Trophoblast cell (in vitro differentiated cells and primary cell): ENCODE results near the gene NFAM1.

Experiments
- DNase-seq, 2 donors: peaks; one replicate each; pipeline ENCODE4 v3.0.0-alpha.2; 2016
- H2AFZ ChIP-seq: 2 replicates; pipeline ENCODE4 v1.6.1; 2013; ENCODE audit warnings: low read length, moderate library complexity, mild to moderate bottlenecking; ENCODE audit not compliant: insufficient read depth, poor library complexity
- H2AK5ac ChIP-seq: 2 replicates; pipeline ENCODE4 v1.6.1; 2013; ENCODE audit warnings: mild to moderate bottlenecking, low read length
- H2BK120ac ChIP-seq: 2 replicates; pipeline ENCODE4 v1.6.1; 2013; ENCODE audit warnings: low read length, mild to moderate bottlenecking, moderate library complexity; ENCODE audit not compliant: insufficient read depth, poor library complexity
- H2BK12ac ChIP-seq: 2 replicates; pipeline ENCODE4 v1.6.1; 2013; ENCODE audit warnings: mild to moderate bottlenecking, low read length, moderate library complexity
- H2BK5ac ChIP-seq: 2 replicates; pipeline ENCODE4 v1.6.1; 2013; ENCODE audit warnings: low read length, low read depth, moderate library complexity, mild to moderate bottlenecking; ENCODE audit not compliant: poor library complexity
- H3K14ac ChIP-seq: 2 replicates; pipeline ENCODE4 v1.6.1; 2013; ENCODE audit warnings: mild to moderate bottlenecking, low read length
- H3K18ac ChIP-seq: 2 replicates; pipeline ENCODE4 v1.6.1; 2013; ENCODE audit warnings: mild to moderate bottlenecking, low read length
- H3K23ac ChIP-seq: 2 replicates; pipeline ENCODE4 v1.6.1; 2013; ENCODE audit warnings: low read length
- H3K27ac ChIP-seq: 2 replicates; pipeline ENCODE4 v1.5.1; 2013; ENCODE audit warnings: low read depth, mild to moderate bottlenecking, inconsistent platforms, low read length, moderate library complexity
- H3K27me3 ChIP-seq: 2 replicates; pipeline ENCODE4 v1.6.1; 2013; ENCODE audit warnings: inconsistent platforms, mild to moderate bottlenecking, low read length, moderate library complexity; ENCODE audit not compliant: insufficient read depth
- H3K36me3 ChIP-seq, 2 experiments: 1 replicate in 1 of 2; 2 replicates in 1 of 2; pipeline ENCODE4 v1.6.1; 2013; ENCODE audit warnings: low read length in 2 of 2, mild to moderate bottlenecking in 2 of 2, moderate library complexity in 1 of 2; ENCODE audit not compliant: insufficient read depth in 2 of 2, control insufficient read depth in 1 of 2
- H3K4ac ChIP-seq: 2 replicates; pipeline ENCODE4 v1.6.1; 2013; ENCODE audit warnings: low read depth, mild to moderate bottlenecking, low read length, moderate library complexity
- H3K4me1 ChIP-seq, 2 experiments: 1 replicate in 1 of 2; 2 replicates in 1 of 2; pipeline ENCODE4 v1.6.1; 2013; ENCODE audit warnings: low read length in 2 of 2, mild to moderate bottlenecking in 2 of 2, moderate library complexity in 1 of 2; ENCODE audit not compliant: insufficient read depth in 2 of 2, control insufficient read depth in 1 of 2
- H3K4me2 ChIP-seq: 2 replicates; pipeline ENCODE4 v1.6.1; 2013; ENCODE audit warnings: inconsistent platforms, mild to moderate bottlenecking, low read length, moderate library complexity
- H3K4me3 ChIP-seq: 2 replicates; pipeline ENCODE4 v1.5.1; 2013; ENCODE audit warnings: mild to moderate bottlenecking, low read depth, low read length, inconsistent platforms
- H3K79me1 ChIP-seq: one replicate; pipeline ENCODE4 v1.6.1; 2013; ENCODE audit warnings: low read length
- H3K79me2 ChIP-seq: 2 replicates; pipeline ENCODE4 v1.6.1; 2013; ENCODE audit warnings: low read length, mild to moderate bottlenecking; ENCODE audit not compliant: control insufficient read depth, insufficient read depth, poor library complexity
- H3K9ac ChIP-seq: 2 replicates; pipeline ENCODE4 v1.6.1; 2013; ENCODE audit warnings: mild to moderate bottlenecking, low read length
- H3K9me3 ChIP-seq: 2 replicates; pipeline ENCODE4 v1.6.1; 2013; ENCODE audit warnings: low read depth, mild to moderate bottlenecking, control low read depth, inconsistent platforms, low read length; ENCODE audit not compliant: insufficient read depth
- H4K12ac ChIP-seq: 2 replicates; pipeline ENCODE4 v1.6.1; 2013; ENCODE audit warnings: low read depth, mild to moderate bottlenecking, low read length, moderate library complexity
- H4K8ac ChIP-seq: 2 replicates; pipeline ENCODE4 v1.6.1; 2013; ENCODE audit warnings: low read depth, mild to moderate bottlenecking, low read length, moderate library complexity
- H4K91ac ChIP-seq: one replicate; pipeline ENCODE4 v1.6.1; 2013; ENCODE audit warnings: low read depth, mild to moderate bottlenecking, low read length, moderate library complexity
- WGBS: extraction: QIAGEN DNeasy Blood & Tissue Kit; methylation state at CpG from one replicate; pipeline ENCODE4 v1.1.7; 2013; ENCODE audit warnings: missing lambda C conversion rate; ENCODE audit not compliant: insufficient read length, insufficient coverage; ENCODE audit errors: extremely low coverage; 5-methylcytosine and 5-hydroxymethylcytosine counted together

NFAM1 gene

GRCh38 chr22:42412744-42413333, 19.4 kb downstream of the NFAM1 start:
- Histone ChIP-seq H3K9ac (no peak overlapping the region), H2AK5ac (no peak overlapping the region), H3K4me2 (no peak overlapping the region), H3K27me3 (no peaks in the 10 kb centered on the region), H3K27ac (no peak overlapping the region), H2BK12ac (no peak overlapping the region), H2AFZ (no peak overlapping the region), H2BK120ac (no peak overlapping the region), H3K23ac (no peak overlapping the region), H3K18ac (no peak overlapping the region), H3K36me3 (no peaks in the 10 kb centered on the region), H3K4me1 (peaks cover 0 to 2% of the 10 kb centered on the region in 2 experiments), H2BK5ac (no peak overlapping the region), H3K79me1 (no peaks in the 10 kb centered on the region), H4K91ac (no peak overlapping the region), H3K4ac (no peak overlapping the region), H4K8ac (no peak overlapping the region), H3K4me3 (no peak overlapping the region), H4K12ac (no peak overlapping the region), H3K9me3 (no peaks in the 10 kb centered on the region), H3K79me2 (no peaks in the 10 kb centered on the region), H3K14ac (no peak overlapping the region)
- WGBS, result no CpG with 5 or more reads among the region's 13 CpGs
- no peak for DNase-seq

GRCh38 chr22:42410708-42411107, 21.5 kb downstream of the NFAM1 start:
- no CpG with 5 or more reads among the region's 7 CpGs for WGBS
- H4K91ac ChIP-seq, result no peak overlapping the region
- no peak overlapping the region for H2BK12ac ChIP-seq
- no peak overlapping the region for H2BK120ac ChIP-seq
- H2BK5ac ChIP-seq, result no peak overlapping the region
- H3K36me3 ChIP-seq, result no peaks in the 10 kb centered on the region
- no peak overlapping the region for H3K4me2 ChIP-seq
- no peak overlapping the region for H3K23ac ChIP-seq
- no peak overlapping the region for H2AFZ ChIP-seq
- no peak overlapping the region for H3K18ac ChIP-seq
- H3K9me3 ChIP-seq, result no peaks in the 10 kb centered on the region
- no peak overlapping the region for H2AK5ac ChIP-seq
- no peak overlapping the region for H3K4ac ChIP-seq
- H3K27ac ChIP-seq, result no peak overlapping the region
- H3K14ac ChIP-seq, result no peak overlapping the region
- H3K4me1 ChIP-seq, result peaks cover 0 to 2% of the 10 kb centered on the region in 2 experiments
- H4K12ac ChIP-seq, result no peak overlapping the region
- no peak overlapping the region for H3K4me3 ChIP-seq
- no peak for DNase-seq
- no peaks in the 10 kb centered on the region for H3K79me1 ChIP-seq
- no peaks in the 10 kb centered on the region for H3K79me2 ChIP-seq
- no peak overlapping the region for H3K9ac ChIP-seq
- no peak overlapping the region for H4K8ac ChIP-seq
- H3K27me3 ChIP-seq, result no peaks in the 10 kb centered on the region

GRCh38 chr22:42408810-42409529, 23.2 kb downstream of the NFAM1 start:
- H2AFZ ChIP-seq, result no peak overlapping the region
- H3K27me3 ChIP-seq, result no peaks in the 10 kb centered on the region
- H3K18ac ChIP-seq, result no peak overlapping the region
- WGBS, result 100% methylated on average over 3 of the region's 16 CpGs
- H2BK12ac ChIP-seq, result no peak overlapping the region
- H3K14ac ChIP-seq, result no peak overlapping the region
- H3K23ac ChIP-seq, result no peak overlapping the region
- no peak overlapping the region for H2AK5ac ChIP-seq
- H2BK120ac ChIP-seq, result no peak overlapping the region
- H4K8ac ChIP-seq, result no peak overlapping the region
- no peaks in the 10 kb centered on the region for H3K9me3 ChIP-seq
- no peaks in the 10 kb centered on the region for H3K36me3 ChIP-seq
- no peak overlapping the region for H4K91ac ChIP-seq
- H3K79me1 ChIP-seq, result no peaks in the 10 kb centered on the region
- H3K4me3 ChIP-seq, result no peak overlapping the region
- H3K4ac ChIP-seq, result no peak overlapping the region
- no peak overlapping the region for H3K9ac ChIP-seq
- H3K27ac ChIP-seq, result no peak overlapping the region
- no peak overlapping the region for H3K4me2 ChIP-seq
- no peaks in the 10 kb centered on the region for H3K4me1 ChIP-seq
- no peak for DNase-seq
- H2BK5ac ChIP-seq, result no peak overlapping the region
- H4K12ac ChIP-seq, result no peak overlapping the region
- no peaks in the 10 kb centered on the region for H3K79me2 ChIP-seq

GRCh38 chr22:42408276-42408675, 23.9 kb downstream of the NFAM1 start:
- H3K18ac ChIP-seq, result no peak overlapping the region
- no peak overlapping the region for H3K23ac ChIP-seq
- H2BK5ac ChIP-seq, result no peak overlapping the region
- no CpG with 5 or more reads among the region's 7 CpGs for WGBS
- H3K4ac ChIP-seq, result no peak overlapping the region
- no peaks in the 10 kb centered on the region for H3K9me3 ChIP-seq
- peak in 1 of 2 donors; percentile 23 for DNase-seq
- H3K4me1 ChIP-seq, result no peaks in the 10 kb centered on the region
- no peak overlapping the region for H4K91ac ChIP-seq
- H3K14ac ChIP-seq, result no peak overlapping the region
- H3K4me2 ChIP-seq, result no peak overlapping the region
- H4K8ac ChIP-seq, result no peak overlapping the region
- H3K4me3 ChIP-seq, result no peak overlapping the region
- H4K12ac ChIP-seq, result no peak overlapping the region
- H3K79me1 ChIP-seq, result no peaks in the 10 kb centered on the region
- H3K36me3 ChIP-seq, result no peaks in the 10 kb centered on the region
- H2AFZ ChIP-seq, result no peak overlapping the region
- H3K9ac ChIP-seq, result no peak overlapping the region
- no peak overlapping the region for H2BK120ac ChIP-seq
- H3K79me2 ChIP-seq, result no peaks in the 10 kb centered on the region
- H3K27me3 ChIP-seq, result no peaks in the 10 kb centered on the region
- no peak overlapping the region for H2BK12ac ChIP-seq
- no peak overlapping the region for H2AK5ac ChIP-seq
- H3K27ac ChIP-seq, result no peak overlapping the region
